ENCODE measurements around the gene UTP25.

DNA sequence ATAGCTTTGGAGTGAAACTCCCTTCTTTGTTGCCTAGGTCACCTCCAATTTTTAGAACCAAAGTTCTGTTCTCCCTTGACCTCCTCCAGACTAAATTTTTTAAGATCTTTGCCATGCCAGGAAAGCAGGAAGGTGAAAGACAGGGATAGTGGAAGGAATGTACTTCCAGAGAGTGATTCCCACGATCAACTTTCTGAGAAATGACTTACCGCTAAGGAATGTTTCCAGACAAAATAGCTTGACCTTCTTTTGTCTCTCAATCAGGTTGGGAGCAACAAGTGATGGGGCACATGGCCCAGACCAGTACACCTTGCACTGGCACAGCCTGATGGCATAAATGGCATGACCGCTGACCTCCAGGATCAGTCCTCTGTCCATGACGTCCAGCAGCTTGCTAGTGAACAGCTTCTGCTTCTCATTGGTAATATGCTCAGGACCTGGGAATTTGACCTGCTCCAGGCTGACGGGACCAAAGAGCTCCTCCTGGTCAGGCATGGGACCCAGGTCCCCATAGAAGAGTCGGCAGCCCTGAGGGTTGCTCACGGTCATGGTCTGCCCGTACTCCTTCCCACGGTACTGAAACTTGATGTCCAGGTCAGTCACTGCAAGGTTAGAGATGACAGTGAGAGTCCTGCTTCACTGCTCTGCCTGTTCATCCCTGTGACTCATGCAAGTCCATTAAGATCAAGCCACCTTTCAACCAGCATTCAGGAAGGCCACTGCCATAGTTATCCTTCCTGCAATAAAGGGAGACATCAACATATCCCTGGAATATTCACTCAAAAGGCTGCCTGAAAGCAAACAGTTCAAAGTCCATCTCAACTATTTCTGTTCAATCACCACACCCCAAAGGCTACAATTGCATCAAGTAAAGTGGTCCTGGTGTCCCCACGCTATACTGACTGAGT lies 37.2 kb upstream of the UTP25 start:
- TF ChIP-seq GATA2 (IDR thresholded peaks at IDR 0.05; ENCODE audit: low read depth, low read length) (no peak), GATA3 (IDR thresholded peaks at IDR 0.05; ENCODE audit: low read depth, low read length) (no peak)

Data from SH-SY5Y (cell line).